ENCODE measurements around the gene ROM1.
A peak's percentile ranks its signal among the peaks of the same experiment; 100 is the strongest.

Gene ROM1

DNA sequence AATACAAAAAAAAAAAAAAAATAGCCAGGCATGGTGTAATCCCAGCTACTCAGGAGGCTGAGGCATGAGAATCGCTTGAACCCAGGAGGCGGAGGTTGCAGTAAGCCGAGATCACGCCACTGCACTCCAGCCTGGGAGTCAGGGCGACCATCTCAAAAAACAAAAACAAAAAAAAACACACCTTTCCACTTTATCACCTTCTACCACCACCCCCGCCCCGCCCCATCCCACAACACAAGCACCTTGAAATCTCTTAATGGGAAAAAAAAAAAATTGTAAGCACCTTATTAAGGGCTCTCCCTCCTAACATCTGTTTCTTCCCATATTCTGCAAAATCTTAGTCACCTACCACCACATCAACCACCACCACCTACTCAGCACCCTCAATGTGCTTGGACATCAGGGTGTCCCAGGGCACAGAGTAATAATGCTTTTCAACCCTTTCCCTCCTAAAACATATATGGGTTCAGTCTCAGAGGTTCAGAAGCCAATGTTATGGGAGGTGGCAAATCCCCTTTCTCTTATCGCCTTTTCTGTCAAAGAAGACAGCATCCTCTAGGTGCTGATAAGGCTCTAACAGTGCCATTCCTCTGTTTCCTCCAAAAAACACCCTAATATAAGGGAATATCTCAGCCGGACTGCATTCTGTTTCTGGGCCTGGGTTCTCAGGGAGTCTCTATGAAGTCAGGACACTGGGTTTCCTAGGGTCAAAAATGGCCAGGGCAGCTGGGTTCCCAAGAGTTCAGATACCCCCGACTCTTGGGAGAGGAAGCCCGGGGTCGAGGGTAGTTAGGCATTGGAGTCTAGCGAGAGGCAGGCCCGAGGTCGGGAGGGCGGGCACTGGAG lies 39.3 kb downstream of the ROM1 start:
- peak; percentile 22 for DNase-seq

DNA sequence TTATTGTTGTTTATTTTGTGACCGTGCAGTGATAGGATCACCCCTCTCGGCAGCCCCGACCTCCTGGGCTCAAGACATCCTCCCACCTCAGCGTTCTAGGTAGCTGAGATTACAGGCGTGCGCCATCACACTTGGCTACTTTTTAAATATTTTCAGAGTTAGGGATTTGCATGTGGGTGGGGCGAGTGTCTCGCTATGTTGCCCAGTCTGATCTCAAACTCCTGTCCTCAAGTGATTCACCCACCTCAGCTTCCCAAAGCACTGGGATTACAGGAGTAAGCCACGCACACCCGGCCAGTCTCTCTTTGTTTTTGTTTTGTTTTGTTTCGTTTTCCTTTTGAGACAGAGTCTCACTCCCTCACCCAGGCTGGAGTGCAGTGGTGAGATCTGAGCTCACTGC lies 41.2 kb downstream of the ROM1 start:
- DNase-seq: no peak

DNA sequence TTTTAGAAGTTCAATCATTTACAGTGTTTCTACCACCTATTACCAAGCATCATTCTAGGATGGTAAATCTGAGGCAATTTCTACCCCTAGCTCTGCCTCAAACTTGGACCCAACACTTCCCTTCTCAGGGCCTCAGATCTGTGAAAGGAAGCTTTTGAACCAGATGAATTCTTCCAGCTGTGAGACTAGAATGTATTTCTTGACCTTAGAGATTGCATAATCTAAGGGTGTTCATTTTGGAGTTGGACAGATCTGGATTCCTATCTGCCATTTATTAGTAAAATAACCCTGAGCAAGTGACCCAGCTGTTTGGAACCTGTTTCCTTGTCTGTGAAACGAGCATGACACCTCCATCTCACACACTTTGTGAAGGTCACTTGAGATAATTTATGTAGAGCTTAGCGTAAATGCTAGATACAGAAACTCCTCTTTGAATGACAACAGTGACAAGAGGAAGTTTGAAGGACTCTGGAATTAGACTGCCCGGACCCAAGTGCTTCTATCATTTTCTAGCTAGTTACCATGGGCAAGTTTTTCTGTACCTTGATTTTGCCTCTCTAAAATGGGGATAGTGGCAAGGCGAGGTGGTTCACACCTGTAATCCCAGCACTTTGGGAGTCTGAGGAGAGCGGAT lies 43.9 kb downstream of the ROM1 start:
- no peak for DNase-seq

DNA sequence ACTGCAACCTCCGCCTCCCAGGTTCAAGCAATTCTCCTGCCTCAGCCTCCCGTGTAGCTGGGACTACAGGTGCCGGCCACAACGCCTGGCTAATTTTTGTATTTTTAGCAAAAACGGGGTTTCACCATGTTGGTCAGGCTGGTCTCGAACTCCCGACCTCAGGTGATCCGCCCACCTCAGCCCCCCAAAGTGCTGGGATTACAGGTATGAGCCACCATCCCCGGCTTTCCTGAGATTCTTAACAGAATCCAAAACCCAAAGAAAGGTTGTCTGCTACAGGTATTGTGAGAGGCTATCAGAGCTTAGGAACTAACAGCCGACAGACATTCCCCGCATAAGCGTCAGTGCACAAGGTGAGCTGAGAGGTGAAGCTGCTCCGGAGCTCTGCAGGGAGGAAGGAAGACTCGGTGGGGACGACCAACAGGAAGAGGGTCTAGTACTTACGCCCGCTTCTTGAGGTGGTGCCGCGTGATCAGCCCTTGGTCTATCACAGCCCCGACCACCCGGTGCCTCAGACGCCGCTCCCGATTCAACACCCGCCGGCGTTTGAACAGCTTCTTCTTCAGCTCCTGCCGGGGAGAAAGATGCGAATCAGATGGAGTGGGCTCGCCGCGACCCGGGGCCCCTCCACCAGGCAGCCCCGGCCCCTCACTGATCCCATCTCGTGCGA lies 51.5 kb downstream of the ROM1 start:
- peak; percentile 58 for DNase-seq

Data from CD4-positive, alpha-beta T cell treated with Interleukin-15 for 1 hour (primary cell).